Stimulated activated naive CD4-positive, alpha-beta T cell (primary cell): ENCODE measurements around the gene CHST11.

ENCODE experiments used
- DNase-seq, 6 experiments: peaks; one replicate each; lab custom pipeline; 2025; lab: John Stamatoyannopoulos, UW

CHST11 gene

GRCh38 chr12:104630230-104630670 is 173.5 kb downstream of the CHST11 start:
- no peak for DNase-seq

GRCh38 chr12:104631867-104632266 is 175.1 kb downstream of the CHST11 start:
- DNase-seq = no peak

DNA sequence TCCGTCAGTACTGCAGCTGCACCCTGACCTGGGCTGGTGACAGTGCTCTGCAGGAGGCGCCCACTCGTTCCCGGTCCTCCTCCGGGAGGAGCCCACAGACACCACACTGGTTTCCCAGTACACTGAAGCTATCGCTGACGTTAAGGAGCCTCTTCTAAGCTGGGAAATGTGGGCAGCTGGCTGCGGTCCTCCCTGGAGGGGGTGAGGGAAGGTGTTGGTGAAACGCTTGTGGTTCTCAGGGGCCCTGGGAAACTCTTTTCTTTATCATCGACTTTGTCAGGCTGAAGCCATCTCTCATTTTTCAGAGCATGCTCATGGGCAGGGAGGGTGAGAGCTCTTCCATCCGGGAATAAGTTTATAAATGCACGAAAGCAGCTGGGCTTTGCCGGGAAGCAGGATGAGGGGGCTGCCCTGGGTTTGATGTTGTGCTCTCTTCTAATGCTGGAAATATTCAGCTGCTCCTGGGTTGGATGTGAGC is 176.0 kb downstream of the CHST11 start:
- DNase-seq = no peak

GRCh38 chr12:104634044-104634443 is 177.3 kb downstream of the CHST11 start:
- DNase-seq = no peak

DNA sequence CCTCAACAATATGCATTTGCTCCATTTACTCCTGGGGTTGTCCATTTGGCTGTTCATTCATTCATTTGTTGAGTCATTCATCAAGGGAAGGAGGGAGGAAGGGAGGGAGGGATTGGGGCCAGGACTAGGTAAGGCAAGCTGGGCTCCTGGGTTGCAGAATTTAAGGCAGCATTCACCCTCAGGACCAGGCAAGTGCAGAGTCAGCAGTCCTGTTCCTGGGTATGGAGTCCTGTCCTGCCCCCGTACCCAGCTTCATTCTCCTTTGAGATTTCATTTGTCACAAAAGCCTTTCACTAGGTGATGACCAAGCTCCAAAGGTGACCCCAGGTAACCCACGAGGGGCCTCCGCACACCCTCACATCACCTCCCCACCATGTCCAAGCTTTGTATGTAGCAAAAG is 178.1 kb downstream of the CHST11 start:
- DNase-seq = no peak

GRCh38 chr12:104635607-104636343 is 179.0 kb downstream of the CHST11 start:
- no peak for DNase-seq

DNA sequence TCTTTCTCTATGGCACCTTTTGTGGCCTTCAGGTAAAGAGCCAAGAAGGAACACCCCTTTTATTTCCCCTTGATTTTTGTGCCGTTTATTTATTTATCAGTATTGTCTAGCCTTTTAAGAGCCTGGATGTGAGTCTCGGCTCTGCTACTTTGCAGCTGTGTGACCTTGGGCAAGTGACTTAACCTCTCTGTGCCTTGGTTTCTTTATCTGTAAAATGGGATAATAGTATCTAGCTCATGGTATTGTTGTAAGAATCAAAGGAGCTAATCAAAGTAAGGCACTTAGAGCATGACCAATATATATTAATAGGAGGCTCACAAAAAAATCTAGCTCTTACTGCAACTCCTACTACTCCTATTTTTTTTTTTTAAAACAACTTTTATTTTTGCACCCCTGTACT is 179.7 kb downstream of the CHST11 start:
- DNase-seq = no peak

- no peak for DNase-seq
Measured at GRCh38 chr12:104637604-104638003, 180.9 kb downstream of the CHST11 start.

DNA sequence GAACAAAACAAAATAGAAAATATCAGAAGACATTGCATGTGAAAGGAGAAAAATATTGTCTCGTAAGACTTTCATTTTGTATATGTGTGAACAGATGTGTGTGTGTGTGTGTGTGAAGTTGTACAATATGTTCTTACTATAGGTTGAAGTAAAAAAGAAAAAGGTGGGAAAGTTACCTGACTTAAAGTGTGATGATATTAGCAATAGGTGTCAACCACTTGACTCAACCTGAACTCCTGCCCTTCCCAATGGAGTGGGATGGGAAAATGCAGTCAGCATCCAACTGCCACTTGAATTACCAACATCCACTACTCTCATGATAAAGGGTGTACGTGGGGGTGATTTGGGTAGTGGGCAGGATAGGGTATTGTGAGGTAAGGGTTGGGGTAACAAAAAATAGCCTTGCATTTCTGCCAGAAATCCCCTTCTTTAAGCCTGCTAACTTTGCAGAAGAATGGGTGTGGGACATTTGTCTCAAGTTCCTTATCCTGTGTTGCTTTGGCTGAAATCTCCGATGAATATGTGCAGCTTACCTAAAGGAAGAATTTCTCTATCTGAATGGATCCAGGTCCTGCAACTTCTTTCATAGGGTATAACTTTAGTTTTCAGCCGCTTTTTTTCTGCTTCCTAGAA is 181.6 kb downstream of the CHST11 start:
- DNase-seq = no peak

GRCh38 chr12:104638851-104639240 is 182.1 kb downstream of the CHST11 start:
- DNase-seq = no peak

GRCh38 chr12:104640956-104641355 is 184.2 kb downstream of the CHST11 start:
- no peak for DNase-seq

DNA sequence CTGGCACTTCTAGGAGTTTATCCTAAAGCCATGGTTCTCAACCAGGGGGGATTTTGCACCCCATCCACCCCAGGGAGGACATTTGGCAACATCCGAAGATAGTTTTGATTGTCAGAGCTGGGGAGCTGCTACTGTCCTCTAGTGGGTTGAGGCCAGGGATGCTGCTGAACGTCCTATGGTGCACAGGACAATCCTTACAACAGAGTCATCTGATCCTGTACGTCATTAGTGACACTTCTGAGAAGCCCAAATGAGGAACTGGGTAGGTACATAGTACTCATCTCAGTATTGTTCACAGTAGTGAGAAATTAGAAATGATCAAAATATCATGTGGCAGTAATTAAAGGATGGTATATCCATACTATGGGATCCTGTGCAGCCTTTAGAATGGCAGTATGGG is 185.1 kb downstream of the CHST11 start:
- DNase-seq = no peak

DNA sequence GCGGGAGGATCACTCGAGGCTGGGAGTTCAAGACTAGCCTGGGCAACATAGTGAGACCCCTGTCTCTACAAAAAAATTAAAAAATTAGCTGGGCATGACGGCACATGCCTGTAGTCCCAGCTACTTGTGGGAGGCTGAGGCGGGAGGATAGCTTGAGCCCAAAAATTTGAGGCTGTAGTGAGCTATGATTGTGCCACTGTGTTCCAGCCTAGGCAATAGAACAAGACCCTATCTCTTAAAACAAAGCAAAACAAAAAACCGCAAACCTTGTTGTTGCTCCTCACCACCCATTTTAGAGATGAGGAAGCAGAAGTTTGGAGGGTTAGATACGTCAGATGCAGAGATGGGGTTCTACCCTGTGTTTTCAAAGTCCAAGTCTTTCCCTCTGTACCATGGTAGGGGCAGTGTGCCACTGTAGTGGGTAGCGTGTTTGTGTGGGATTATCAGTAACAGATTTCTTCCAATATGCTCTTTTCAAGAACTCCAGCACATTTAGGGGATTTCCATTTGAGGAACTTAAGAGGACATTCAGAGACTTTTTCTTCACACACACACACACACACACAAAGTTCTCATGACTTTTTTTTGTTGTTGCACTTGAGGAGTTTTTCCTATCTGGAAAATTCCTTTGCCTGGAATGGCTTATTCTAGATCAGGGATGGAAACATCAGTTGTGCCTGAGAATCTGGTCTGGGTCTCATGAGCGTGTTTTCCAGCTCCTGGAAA is 186.5 kb downstream of the CHST11 start:
- no peak for DNase-seq

DNA sequence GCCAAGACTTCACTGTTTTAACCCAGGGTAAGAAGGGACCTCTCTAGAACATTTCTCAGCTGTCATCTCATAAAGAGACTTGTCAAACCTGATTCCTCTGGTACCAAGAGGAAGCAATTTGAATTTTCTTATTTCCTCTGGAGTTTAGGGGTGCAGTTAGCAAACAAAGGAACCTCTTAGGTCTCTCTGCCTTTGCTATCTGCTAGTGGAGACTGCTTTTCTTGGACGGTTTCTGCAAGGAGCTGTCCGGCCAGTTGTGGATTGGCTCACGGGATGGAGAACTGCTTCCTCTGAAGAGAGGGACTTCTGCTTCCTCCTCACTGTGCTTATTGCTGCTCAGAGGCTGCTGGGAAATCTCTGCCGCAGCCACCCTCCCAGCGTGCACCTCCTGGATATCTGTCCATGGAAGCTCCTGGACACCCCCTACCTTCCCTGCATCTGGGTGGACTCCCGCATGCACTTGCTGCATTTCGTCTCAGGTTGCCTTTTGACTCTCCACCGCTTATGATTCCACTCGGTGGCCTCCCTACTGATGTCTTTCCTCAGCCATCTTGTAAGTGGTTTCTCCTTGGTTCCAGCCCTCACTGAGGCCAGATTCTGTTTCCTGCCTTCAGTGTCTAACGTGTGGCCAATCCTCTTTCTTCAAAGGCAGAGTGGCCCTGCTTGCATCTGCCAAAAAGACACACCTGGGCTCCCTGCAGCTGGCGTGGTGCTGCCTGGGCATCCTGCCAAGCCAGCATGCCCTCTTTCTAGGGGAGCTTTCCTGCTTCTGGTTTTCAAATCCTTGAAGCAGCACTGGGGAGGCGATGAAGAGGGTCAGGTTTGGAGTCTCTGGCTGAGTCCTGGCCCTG is 187.3 kb downstream of the CHST11 start:
- DNase-seq = no peak

DNA sequence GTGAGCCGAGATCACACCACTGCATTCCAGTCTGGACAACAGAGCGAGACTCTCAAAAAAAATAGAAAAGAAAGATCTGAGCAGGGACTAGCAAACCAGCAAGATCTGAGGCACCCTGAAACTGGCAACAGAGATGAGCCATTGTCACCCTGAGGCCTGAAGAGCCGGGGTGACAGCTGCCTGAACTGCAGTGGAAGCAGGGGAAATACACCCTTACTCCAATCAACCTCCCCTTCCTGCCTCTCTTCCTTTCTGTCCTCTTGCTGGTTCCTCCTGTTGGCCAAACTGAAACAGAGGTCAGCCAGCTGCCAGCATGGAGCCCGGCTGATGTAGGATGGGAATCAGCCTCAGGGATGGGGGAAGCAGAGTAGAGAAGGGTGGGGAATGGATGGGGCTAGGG is 192.0 kb downstream of the CHST11 start:
- no peak for DNase-seq

- DNase-seq = no peak
Measured at GRCh38 chr12:104649217-104649824, 192.6 kb downstream of the CHST11 start.

GRCh38 chr12:104649921-104650320 is 193.2 kb downstream of the CHST11 start:
- DNase-seq = no peak

GRCh38 chr12:104650541-104650940 is 193.8 kb downstream of the CHST11 start:
- no peak for DNase-seq

- DNase-seq = no peak
Measured at GRCh38 chr12:104651811-104652210, 195.1 kb downstream of the CHST11 start.

- no peak for DNase-seq
Measured at GRCh38 chr12:104652358-104652757, 195.6 kb downstream of the CHST11 start.

GRCh38 chr12:104652910-104653309 is 196.2 kb downstream of the CHST11 start:
- no peak for DNase-seq
